ENCODE measurements around the gene AIPL1.

Gene AIPL1

GRCh38 chr17:6415616-6416015, 19.3 kb downstream of the AIPL1 start:
- no peak for DNase-seq (ENCODE audit: low read depth)

- no peak for DNase-seq (ENCODE audit: low read depth)
Measured at GRCh38 chr17:6413065-6413464, 21.9 kb downstream of the AIPL1 start.

- no peak for DNase-seq (ENCODE audit: low read depth)
Measured at GRCh38 chr17:6408735-6409134, 26.2 kb downstream of the AIPL1 start.

GRCh38 chr17:6408276-6408675, 26.6 kb downstream of the AIPL1 start:
- no peak for DNase-seq (ENCODE audit: low read depth)

- DNase-seq (ENCODE audit: low read depth) = no peak
Measured at GRCh38 chr17:6402258-6402657, 32.7 kb downstream of the AIPL1 start.

GRCh38 chr17:6398955-6399354, 36.0 kb downstream of the AIPL1 start:
- no peak for DNase-seq (ENCODE audit: low read depth)

GRCh38 chr17:6394055-6394606, 40.8 kb downstream of the AIPL1 start:
- DNase-seq (ENCODE audit: low read depth) = no peak

GRCh38 chr17:6393351-6393952, 41.5 kb downstream of the AIPL1 start:
- DNase-seq (ENCODE audit: low read depth) = no peak

- no peak for DNase-seq (ENCODE audit: low read depth)
Measured at GRCh38 chr17:6392609-6393350, 42.1 kb downstream of the AIPL1 start.

- no peak for DNase-seq (ENCODE audit: low read depth)
Measured at GRCh38 chr17:6388416-6388815, 46.5 kb downstream of the AIPL1 start.

GRCh38 chr17:6387858-6388257, 47.1 kb downstream of the AIPL1 start:
- DNase-seq (ENCODE audit: low read depth) = no peak

GRCh38 chr17:6387442-6387841, 47.5 kb downstream of the AIPL1 start:
- no peak for DNase-seq (ENCODE audit: low read depth)

- DNase-seq (ENCODE audit: low read depth) = no peak
Measured at GRCh38 chr17:6386041-6386630, 48.8 kb downstream of the AIPL1 start.

GRCh38 chr17:6384481-6384880, 50.4 kb downstream of the AIPL1 start:
- DNase-seq (ENCODE audit: low read depth) = no peak

- no peak for DNase-seq (ENCODE audit: low read depth)
Measured at GRCh38 chr17:6381526-6382465, 53.1 kb downstream of the AIPL1 start.

GRCh38 chr17:6380915-6381438, 53.9 kb downstream of the AIPL1 start:
- no peak for DNase-seq (ENCODE audit: low read depth)

GRCh38 chr17:6377906-6378305, 57.0 kb downstream of the AIPL1 start:
- no peak for DNase-seq (ENCODE audit: low read depth)

- DNase-seq (ENCODE audit: low read depth) = no peak
Measured at GRCh38 chr17:6376931-6377361, 58.0 kb downstream of the AIPL1 start.

- DNase-seq (ENCODE audit: low read depth) = peak; percentile 72
Measured at GRCh38 chr17:6374761-6375312, 60.1 kb downstream of the AIPL1 start.

GRCh38 chr17:6374271-6374691, 60.6 kb downstream of the AIPL1 start:
- DNase-seq (ENCODE audit: low read depth) = no peak
